GM19025 (cell line): ENCODE measurements around the gene GREB1.

Source experiments
- ATAC-seq: cut with Tn5 transposase; IDR thresholded peaks from one replicate; pipeline ENCODE4 v1.9.1; 2021; ENCODE audit warnings: mild to moderate bottlenecking, low read depth, moderate library complexity; ENCODE audit not compliant: unreplicated experiment

The GREB1 gene

DNA sequence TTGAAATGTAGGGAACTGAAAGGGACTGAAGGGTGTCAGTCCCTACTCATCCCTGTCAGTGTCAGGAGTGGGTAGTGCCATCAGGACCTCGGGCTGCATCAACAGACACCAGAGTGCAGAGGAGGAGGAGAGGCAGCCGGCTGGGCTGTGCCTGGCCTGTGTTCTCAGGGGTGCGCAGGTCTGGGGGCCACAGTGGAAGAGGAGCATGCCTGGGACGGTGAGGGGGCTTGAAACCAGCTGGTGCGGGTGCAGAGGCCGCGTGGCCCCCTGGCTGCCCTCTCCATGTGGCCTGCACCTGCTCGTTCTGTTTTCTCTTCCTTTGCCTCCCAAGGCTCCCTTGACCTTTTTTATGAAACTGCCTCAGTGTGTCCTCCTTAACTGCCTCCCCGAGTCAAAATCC lies 94.8 kb downstream of the GREB1 start:
- no peak for ATAC-seq

DNA sequence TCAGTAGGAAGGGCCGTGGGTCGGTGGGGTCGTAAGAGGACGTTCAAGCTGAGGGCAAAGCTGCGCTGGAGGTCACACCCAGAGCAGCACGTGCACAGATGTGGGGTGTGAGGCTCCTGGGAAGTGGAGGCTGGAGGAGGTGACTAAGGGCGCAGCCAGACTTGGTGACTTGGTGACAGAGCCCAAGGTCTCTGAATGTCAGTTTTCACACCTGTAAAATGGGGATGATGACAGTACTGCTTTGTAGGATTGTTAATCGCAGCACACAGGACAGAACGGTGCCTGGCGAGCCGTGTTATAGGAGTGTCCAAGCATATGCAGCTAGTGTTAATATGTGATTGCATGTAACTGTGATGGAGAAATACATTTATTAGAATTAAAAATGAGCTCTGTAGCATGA lies 95.4 kb downstream of the GREB1 start:
- ATAC-seq, result no peak

DNA sequence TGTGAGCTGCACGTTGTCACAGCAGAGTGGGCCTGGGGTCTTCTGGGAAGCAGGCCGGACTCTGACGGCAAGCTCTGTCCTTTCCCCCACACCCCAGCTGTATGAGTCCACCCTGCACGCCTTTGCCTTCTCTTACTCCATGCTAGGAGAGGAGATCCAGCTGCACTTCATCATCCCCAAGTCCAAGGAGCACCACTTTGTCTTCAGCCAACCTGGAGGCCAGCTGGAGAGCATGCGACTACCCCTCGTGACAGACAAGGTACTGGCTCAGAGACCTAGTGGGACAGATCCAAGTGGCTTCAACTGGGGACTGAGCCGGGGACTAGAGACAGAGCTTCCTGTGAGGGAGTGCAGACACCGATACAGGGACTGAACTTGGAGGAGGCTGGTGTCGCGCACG lies 96.0 kb downstream of the GREB1 start:
- ATAC-seq, result no peak

- no peak for ATAC-seq
Measured at GRCh38 chr2:11630855-11631254, 97.0 kb downstream of the GREB1 start.

DNA sequence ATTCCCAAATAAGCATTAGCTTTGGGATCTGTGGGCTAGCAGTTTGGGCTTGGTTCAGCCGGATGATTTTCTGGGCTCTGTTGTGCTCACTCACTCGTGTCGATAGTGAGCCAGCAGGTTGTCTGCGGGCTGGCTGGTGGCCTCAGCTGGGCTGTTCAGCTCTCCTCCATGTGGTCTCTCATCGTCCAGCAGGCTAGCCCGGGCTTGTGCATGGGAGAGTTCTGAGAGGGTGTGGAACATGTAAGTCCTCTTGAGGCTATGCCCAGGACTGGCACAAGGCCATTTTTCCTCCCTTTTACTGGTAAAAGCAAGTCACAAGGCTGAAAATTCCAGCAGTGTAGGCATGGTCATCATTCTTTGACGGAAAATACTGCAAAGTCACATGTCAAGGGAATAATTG lies 97.6 kb downstream of the GREB1 start:
- no peak for ATAC-seq

GRCh38 chr2:11633923-11634478 lies 100.2 kb downstream of the GREB1 start:
- no peak for ATAC-seq

DNA sequence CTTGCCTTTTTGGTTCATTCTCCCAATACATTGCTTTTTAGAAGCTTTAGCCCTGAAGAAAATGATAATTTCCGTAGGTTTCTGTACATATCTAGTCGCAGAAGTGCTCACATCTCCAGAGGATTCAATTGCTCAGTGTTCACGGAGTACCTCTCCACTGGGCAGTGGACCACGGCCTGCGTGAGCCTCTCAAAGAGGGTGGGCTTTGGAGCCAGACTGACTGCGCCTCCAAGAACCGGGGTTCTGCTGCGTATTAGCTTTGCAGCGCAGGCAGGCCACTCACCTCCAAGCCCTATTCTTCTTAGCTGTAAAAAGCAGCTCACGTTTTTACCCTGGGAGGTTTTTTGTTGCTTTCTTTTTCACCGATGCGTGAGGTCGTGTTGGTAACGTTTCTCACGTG lies 100.7 kb downstream of the GREB1 start:
- no peak for ATAC-seq

GRCh38 chr2:11635141-11635540 lies 101.3 kb downstream of the GREB1 start:
- ATAC-seq, result no peak

DNA sequence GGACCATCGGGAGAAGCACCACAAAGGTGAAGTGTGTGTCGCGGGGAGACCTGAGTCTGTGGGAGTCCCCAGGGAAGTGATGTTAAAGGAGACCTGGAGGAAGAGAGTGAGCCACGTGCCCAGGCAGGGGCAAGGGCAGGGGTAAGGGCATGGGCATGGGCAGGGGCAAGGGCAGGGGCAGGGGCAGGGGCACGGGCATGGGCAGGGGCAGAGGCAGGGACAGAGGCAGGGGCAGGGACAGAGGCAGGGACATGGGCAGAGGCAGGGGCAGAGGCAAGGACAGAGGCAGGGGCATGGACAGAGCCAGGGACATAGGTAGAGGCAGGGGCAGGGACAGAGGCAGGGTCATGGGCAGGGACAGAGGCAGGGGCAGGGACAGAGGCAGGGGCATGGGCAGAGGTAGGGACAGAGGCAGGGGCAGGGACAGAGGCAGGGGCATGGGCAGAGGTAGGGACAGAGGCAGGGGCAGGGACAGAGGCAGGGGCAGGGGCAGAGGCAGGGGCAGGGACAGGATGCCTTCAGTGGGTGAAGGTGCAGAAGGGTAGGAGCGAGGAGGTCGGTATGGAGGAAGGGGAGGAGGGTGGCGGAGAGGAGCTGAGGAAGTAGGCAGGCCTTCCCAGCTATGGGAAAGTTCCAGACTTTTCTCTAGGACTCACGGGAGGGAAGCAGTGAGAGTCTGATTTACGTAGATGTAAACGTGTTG lies 102.9 kb downstream of the GREB1 start:
- ATAC-seq, result no peak

DNA sequence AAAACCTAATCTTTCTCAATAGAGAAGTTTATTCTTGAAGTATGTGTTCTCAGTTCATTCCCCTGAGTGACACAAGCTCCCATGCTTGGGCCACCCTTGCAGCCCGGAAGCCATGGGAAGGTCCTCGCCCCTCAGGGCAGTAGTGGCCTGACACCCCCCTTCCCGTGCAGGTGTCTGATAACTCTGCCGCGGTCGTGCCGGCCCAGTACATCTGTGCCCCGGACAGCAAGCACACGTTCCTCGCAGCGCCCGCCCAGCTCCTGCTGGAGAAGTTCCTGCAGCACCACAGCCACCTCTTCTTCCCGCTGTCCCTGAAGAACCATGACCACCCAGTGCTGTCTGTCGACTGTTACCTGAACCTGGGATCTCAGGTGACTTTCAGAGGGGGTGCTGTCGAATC lies 103.7 kb downstream of the GREB1 start:
- ATAC-seq, result no peak

DNA sequence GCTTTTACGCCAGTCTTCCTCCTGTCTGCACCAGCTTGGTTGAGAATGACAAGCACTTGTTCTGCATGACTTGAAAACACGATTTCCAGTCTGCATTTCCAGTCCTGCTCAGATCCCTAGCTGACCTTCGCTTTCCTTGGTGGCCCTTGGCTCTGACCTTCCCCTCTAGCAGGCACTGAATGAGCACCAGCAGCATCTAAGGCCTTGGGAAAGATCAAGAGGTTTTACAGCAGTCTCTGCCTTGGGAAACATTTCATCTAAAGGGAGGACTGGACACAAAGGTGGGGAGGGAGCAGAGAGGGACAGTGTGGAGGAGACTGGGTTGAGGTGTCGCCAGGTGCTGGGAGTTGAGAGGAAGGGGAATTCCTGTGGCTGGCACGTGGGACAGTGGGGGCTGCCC lies 105.7 kb downstream of the GREB1 start:
- no peak for ATAC-seq

DNA sequence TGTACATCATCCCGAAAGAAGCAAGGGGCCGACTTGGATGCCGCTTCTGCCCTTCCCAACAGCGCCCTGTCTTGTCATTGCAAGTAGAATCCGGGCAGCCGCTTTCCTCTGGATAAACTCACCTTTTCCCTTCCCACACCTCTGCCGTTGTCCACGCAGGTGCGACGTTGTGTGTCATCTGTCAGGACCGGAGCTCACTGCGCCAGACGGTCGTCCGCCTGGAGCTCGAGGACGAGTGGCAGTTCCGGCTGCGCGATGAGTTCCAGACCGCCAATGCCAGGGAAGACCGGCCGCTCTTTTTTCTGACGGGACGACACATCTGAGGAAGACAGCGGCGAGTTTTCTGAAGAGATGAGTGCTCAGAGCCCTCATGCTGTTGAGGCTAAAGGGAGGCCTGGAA lies 106.3 kb downstream of the GREB1 start:
- ATAC-seq, result no peak

DNA sequence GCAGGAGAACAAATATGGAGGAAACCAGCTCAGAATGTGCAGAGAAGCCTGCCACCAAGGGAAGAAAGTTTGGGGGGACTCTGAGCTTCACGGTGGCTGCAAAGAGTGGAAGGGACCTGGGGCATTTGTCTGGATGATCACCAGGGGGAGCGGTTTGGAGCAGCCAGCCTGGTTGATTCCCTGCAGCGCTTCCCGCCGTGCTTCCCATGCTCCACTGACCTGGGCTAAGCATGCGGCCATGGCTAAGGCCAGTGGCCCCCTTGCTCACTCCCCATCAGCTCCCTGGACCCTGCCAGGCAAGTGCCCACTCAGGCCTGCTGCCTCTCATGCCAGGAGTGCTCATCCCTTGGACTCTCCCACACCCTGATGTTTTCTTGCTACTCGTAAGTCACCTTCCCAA lies 109.1 kb downstream of the GREB1 start:
- ATAC-seq, result no peak

DNA sequence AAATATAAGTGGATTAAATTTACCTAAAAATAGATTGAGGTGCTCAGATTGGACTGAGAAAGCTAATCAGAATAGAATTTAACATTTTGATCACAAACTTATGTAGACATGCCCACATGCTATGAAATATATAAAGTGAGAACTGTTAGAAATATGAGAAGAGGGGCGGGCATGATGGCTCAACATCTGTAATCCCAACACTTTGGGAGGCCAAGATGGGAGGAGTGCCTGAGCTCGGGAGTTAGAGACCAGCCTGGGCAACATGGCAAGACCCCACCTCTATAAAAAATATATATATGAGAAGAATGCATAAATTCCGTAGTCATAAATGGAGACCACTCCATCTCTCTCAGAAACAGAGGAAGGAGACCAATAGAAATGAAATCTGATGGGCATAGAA lies 110.4 kb downstream of the GREB1 start:
- ATAC-seq, result no peak

GRCh38 chr2:11646530-11646929 lies 112.7 kb downstream of the GREB1 start:
- no peak for ATAC-seq

DNA sequence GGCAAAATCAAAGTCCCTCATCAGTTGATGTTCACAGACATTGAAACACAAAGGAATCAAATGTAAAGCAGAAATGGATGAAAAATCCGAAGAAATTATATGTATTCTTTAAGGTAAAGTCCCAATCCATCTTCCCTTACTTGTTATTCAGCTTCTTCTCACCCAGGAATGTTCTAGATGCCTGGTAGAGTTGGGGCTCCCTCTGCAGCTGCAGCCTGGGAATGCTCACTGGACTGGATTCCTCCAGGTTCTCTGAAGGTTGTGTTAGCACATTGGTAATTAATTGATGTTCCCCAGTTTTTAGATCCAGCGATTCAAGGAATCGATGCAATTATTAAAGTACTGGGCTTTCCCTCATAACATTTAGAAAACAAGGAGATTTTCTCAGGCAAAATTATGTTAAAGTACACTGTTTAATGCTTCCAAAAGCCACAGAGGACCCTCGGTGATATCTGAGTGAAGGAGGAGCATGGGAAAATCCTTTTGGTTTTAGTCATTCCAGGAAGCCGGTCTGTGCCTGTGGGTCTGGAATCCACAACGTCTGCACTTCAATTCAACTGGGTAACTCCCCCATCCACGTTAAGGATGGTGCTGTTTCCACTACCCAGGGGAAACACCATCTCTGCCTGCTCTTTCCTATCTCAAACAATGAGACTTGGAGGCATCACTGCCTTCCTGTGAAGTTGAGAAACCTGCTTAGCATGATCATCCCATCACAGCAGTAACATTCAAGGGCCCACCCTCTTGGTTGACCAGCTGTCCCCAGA lies 114.2 kb downstream of the GREB1 start:
- ATAC-seq, result no peak

- no peak for ATAC-seq
Measured at GRCh38 chr2:11649093-11649492, 115.2 kb downstream of the GREB1 start.

DNA sequence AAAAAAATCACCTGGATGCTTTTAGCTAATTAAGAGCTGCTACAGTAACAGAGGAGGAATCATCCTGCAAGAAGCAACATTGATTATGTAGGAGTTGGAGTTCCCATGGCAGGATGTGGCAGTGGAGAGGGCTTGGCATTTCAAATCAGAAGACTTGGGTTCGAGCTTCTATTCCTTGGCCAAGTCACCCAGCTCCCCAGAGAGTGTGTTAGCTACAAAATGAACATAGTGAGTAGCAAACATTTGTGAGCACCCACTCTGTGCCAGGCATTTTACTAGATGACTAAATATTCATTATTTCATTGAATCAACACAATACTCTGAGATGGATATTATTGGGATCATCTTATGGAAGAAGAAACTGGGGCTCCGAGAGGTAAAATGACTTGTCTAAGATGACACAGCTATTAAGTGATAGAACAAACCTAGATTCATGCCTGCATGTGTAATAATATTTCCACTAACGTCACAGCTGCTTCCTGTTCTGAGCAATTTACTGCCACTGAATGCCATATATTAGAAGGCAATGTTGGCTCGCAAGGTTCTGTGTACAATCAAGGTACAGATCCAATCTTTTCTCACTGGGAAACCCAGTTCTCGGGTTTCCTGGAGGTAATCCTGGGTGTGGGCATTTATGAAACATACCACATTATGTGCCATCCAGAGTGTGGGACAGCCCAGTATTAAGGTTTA lies 118.2 kb downstream of the GREB1 start:
- ATAC-seq, result no peak

DNA sequence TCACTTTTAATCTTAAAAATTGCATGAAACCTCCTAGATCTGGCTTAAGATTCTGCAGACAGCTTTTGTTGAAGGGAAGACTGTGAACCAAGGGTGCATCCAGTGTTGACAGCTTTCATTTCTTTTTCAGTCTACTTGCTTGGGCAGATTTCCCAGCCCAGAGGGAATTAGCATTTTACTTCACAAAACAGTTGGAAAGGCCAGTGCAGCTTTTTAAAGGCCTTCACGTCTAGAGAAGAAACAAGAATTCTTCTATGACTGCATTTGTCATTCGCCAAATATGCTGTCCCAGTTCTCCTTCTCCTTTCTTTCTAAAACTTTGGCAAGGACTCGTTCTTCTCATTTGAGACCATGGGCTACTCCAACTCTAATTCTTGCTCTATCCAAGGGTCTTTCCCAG lies 118.7 kb downstream of the GREB1 start:
- no peak for ATAC-seq

- ATAC-seq, result no peak
Measured at GRCh38 chr2:11655495-11655894, 121.7 kb downstream of the GREB1 start.

GRCh38 chr2:11656252-11656651 lies 122.4 kb downstream of the GREB1 start:
- no peak for ATAC-seq
